H1 (cell line): ENCODE data around the gene SPTSSA. TPM values are rescaled to one million over a fixed set of nuclear protein-coding genes. Genes with fewer than 3 reads are reported as not detected.

ENCODE experiments used
- CTCF ChIA-PET: fragments of 300-600 bp; sonication (Branson Sonifier 250); formaldehyde crosslinking; loops from one replicate; lab custom pipeline; 2021; ENCODE audit not compliant: partially characterized antibody; lab: Charles Lee
- POLR2A ChIA-PET: fragments of 300-600 bp; sonication (Branson Sonifier 250); formaldehyde crosslinking; loops from one replicate; lab custom pipeline; 2021; ENCODE audit warnings: inconsistent platforms; ENCODE audit not compliant: partially characterized antibody; lab: Charles Lee
- DNase-seq, 2 experiments: peaks; one replicate each; pipeline versions ENCODE4 v3.0.0 to v3.0.0-alpha.2; 2010 to 2022; ENCODE audit warnings: low spot score in 2 of 2, low read depth in 1 of 2, mixed read lengths in 1 of 2
- FAIRE-seq: peaks from 2 replicates; lab custom pipeline; 2011; peaks lifted over from hg19 to GRCh38; lab: Jason Lieb, UNC
- H2AFZ ChIP-seq: 2 replicates; pipeline ENCODE4 v1.8.1; 2012; ENCODE audit warnings: low read length, inconsistent platforms
- H2AK5ac ChIP-seq: 2 replicates; pipeline ENCODE4 v1.6.1; 2013; ENCODE audit warnings: low read depth, low read length
- H2BK120ac ChIP-seq: replicated peaks from 2 replicates; pipeline ENCODE3; 2013; ENCODE audit warnings: low read depth, low read length, inconsistent platforms
- H2BK12ac ChIP-seq: 2 replicates; pipeline ENCODE4 v1.6.1; 2013; ENCODE audit warnings: low read depth, low read length
- H2BK15ac ChIP-seq: 2 replicates; pipeline ENCODE4 v1.6.1; 2013; ENCODE audit warnings: low read length
- H2BK20ac ChIP-seq: 2 replicates; pipeline ENCODE4 v1.6.1; 2013; ENCODE audit warnings: low read length
- H2BK5ac ChIP-seq: 2 replicates; pipeline ENCODE4 v1.6.1; 2013; ENCODE audit warnings: low read depth, low read length
- H3K14ac ChIP-seq: 2 replicates; pipeline ENCODE4 v1.6.1; 2013; ENCODE audit warnings: inconsistent platforms; ENCODE audit not compliant: insufficient read length
- H3K18ac ChIP-seq: 2 replicates; pipeline ENCODE4 v1.6.1; 2013; ENCODE audit warnings: low read length; ENCODE audit errors: extremely low read depth
- H3K23ac ChIP-seq: 2 replicates; pipeline ENCODE4 v1.6.1; 2013; ENCODE audit warnings: inconsistent platforms; ENCODE audit not compliant: insufficient read length
- H3K23me2 ChIP-seq: 2 replicates; pipeline ENCODE4 v1.6.1; 2013; ENCODE audit warnings: low read depth, low read length
- H3K27ac ChIP-seq: 2 replicates; pipeline ENCODE4 v1.6.1; 2011; ENCODE audit warnings: low read depth, low read length, inconsistent platforms
- H3K27me3 ChIP-seq, 4 experiments: replicated peaks in 1 of 4; 1 replicate in 1 of 4; 2 replicates in 3 of 4; pipeline versions ENCODE4 v1.6.1 to v1.8.1; 2011 to 2013; ENCODE audit warnings: low read length in 3 of 4, mild to moderate bottlenecking in 3 of 4, inconsistent platforms in 2 of 4, mixed read lengths in 2 of 4, moderate library complexity in 1 of 4; ENCODE audit not compliant: control insufficient read depth in 3 of 4, insufficient read depth in 3 of 4; ENCODE audit errors: extremely low read depth in 1 of 4
- H3K36me3 ChIP-seq, 4 experiments: 2 replicates each; pipeline versions ENCODE4 v1.6.1 to v1.8.1; 2011 to 2013; ENCODE audit warnings: mild to moderate bottlenecking in 4 of 4, low read length in 3 of 4, moderate library complexity in 2 of 4, control low read depth in 1 of 4, inconsistent platforms in 1 of 4; ENCODE audit not compliant: insufficient read depth in 4 of 4, control insufficient read depth in 2 of 4
- H3K4ac ChIP-seq: replicated peaks from 2 replicates; pipeline ENCODE3; 2013; ENCODE audit warnings: low read length, low read depth, mixed read lengths, inconsistent platforms; ENCODE audit not compliant: insufficient read length
- H3K4me1 ChIP-seq, 4 experiments: replicated peaks in 1 of 4; 1 replicate in 1 of 4; 2 replicates in 3 of 4; pipeline versions ENCODE4 v1.6.1 to v1.8.1; 2011 to 2013; ENCODE audit warnings: low read length in 3 of 4, inconsistent platforms in 2 of 4, mixed read lengths in 1 of 4; ENCODE audit not compliant: insufficient read depth in 4 of 4, control insufficient read depth in 3 of 4
- H3K4me2 ChIP-seq, 2 experiments: 2 replicates each; pipeline versions ENCODE4 v1.6.1 to v1.8.1; 2011 to 2013; ENCODE audit warnings: low read depth in 2 of 2, low read length in 2 of 2, control low read depth in 1 of 2, inconsistent platforms in 1 of 2, mild to moderate bottlenecking in 1 of 2; ENCODE audit not compliant: insufficient read depth in 1 of 2
- H3K4me3 ChIP-seq, 4 experiments: fragments of 200-600, 300-600 bp in 1 of 4; sonication (generic), shearing (Covaris generic), sonication (Bioruptor Twin) in 1 of 4; 2 replicates each; pipeline versions ENCODE4 v1.5.1 to v1.8.1; 2011 to 2016; ENCODE audit warnings: low read length in 4 of 4, low read depth in 3 of 4, control low read depth in 2 of 4, inconsistent platforms in 2 of 4, mild to moderate bottlenecking in 2 of 4, mixed read lengths in 1 of 4, moderate library complexity in 1 of 4; ENCODE audit not compliant: insufficient read depth in 2 of 4; ENCODE audit errors: extremely low read depth in 1 of 4
- H3K56ac ChIP-seq: replicated peaks from 2 replicates; pipeline ENCODE3; 2013; ENCODE audit warnings: low read depth, mild to moderate bottlenecking, mixed read lengths, low read length, inconsistent platforms; ENCODE audit not compliant: insufficient read length
- H3K79me1 ChIP-seq: 2 replicates; pipeline ENCODE4 v1.6.1; 2013; ENCODE audit warnings: low read depth, low read length, control low read depth
- H3K79me2 ChIP-seq, 2 experiments: 2 replicates each; pipeline versions ENCODE4 v1.6.1 to v1.8.1; 2012 to 2013; ENCODE audit warnings: low read length in 2 of 2, mild to moderate bottlenecking in 2 of 2, inconsistent platforms in 1 of 2; ENCODE audit not compliant: insufficient read depth in 2 of 2, control insufficient read depth in 1 of 2
- H3K9ac ChIP-seq, 4 experiments: replicated peaks in 1 of 4; 1 replicate in 1 of 4; 2 replicates in 3 of 4; pipeline versions ENCODE4 v1.6.1 to v1.8.1; 2011 to 2013; ENCODE audit warnings: low read depth in 3 of 4, low read length in 3 of 4, control low read depth in 2 of 4, mild to moderate bottlenecking in 2 of 4, moderate library complexity in 2 of 4, inconsistent platforms in 1 of 4; ENCODE audit errors: extremely low read depth in 1 of 4
- H3K9me3 ChIP-seq, 2 experiments: 2 replicates each; pipeline versions ENCODE4 v1.6.1 to v1.8.1; 2012 to 2013; ENCODE audit warnings: mild to moderate bottlenecking in 2 of 2, moderate library complexity in 2 of 2, control low read depth in 1 of 2, inconsistent platforms in 1 of 2, low read depth in 1 of 2, low read length in 1 of 2, mixed read lengths in 1 of 2; ENCODE audit not compliant: insufficient read depth in 2 of 2
- H4K20me1 ChIP-seq, 2 experiments: replicated peaks in 1 of 2; 2 replicates each; pipeline versions ENCODE3 to v1.8.1; 2011 to 2013; ENCODE audit warnings: inconsistent platforms in 2 of 2, low read length in 2 of 2, mild to moderate bottlenecking in 1 of 2; ENCODE audit not compliant: insufficient read depth in 2 of 2, control insufficient read depth in 1 of 2
- H4K5ac ChIP-seq: 2 replicates; pipeline ENCODE4 v1.6.1; 2013; ENCODE audit warnings: low read length, low read depth, mixed read lengths, inconsistent platforms; ENCODE audit not compliant: insufficient read length
- H4K8ac ChIP-seq: 2 replicates; pipeline ENCODE4 v1.8.0; 2013; ENCODE audit warnings: mild to moderate bottlenecking, moderate library complexity, low read length, inconsistent platforms; ENCODE audit not compliant: insufficient read depth; ENCODE audit errors: extremely low read depth
- H4K91ac ChIP-seq: replicated peaks from 2 replicates; pipeline ENCODE3; 2013; ENCODE audit warnings: low read length, mixed read lengths, inconsistent platforms; ENCODE audit not compliant: insufficient read length
- BRCA1 ChIP-seq: IDR thresholded peaks from 2 replicates; pipeline ENCODE4 v1.6.1; 2012; ENCODE audit warnings: low read depth, low read length, improper control_type of control experiment
- CTBP2 ChIP-seq: IDR thresholded peaks from 2 replicates; pipeline ENCODE4 v1.7.0; 2011; ENCODE audit warnings: borderline replicate concordance, mild to moderate bottlenecking, moderate library complexity, mixed read lengths, low read length; ENCODE audit not compliant: insufficient read depth, insufficient read length
- JUND ChIP-seq: IDR thresholded peaks from 2 replicates; pipeline ENCODE4 v1.6.1; 2011; ENCODE audit warnings: mild to moderate bottlenecking, improper control_type of control experiment, low read length
- MAFK ChIP-seq: IDR thresholded peaks from 2 replicates; pipeline ENCODE4 v1.6.1; 2012; ENCODE audit warnings: low read depth, mild to moderate bottlenecking, improper control_type of control experiment, low read length
- SIN3A ChIP-seq, 2 experiments: IDR thresholded peaks in 1 of 2; conservative IDR thresholded peaks in 1 of 2; 2 replicates each; pipeline ENCODE4 v1.6.1; 2011 to 2012; ENCODE audit warnings: low read length in 2 of 2, improper control_type of control experiment in 1 of 2, low read depth in 1 of 2, mild to moderate bottlenecking in 1 of 2
- SIRT6 ChIP-seq: IDR thresholded peaks from one replicate; pipeline ENCODE4 v1.7.1; 2012; ENCODE audit warnings: low read length, inconsistent platforms
- TCF12 ChIP-seq: IDR thresholded peaks from 2 replicates; pipeline ENCODE4 v1.6.1; 2011; ENCODE audit warnings: low read depth, mild to moderate bottlenecking, low read length
- WGBS, 2 experiments: shearing (Covaris generic) in 1 of 2; methylation state at CpG; one replicate each; pipeline versions ENCODE4 v1.1.6 to v1.1.7; 2013 to 2015; ENCODE audit warnings: low lambda C conversion rate in 2 of 2, mixed read lengths in 2 of 2, inconsistent platforms in 1 of 2, low coverage in 1 of 2, missing lambda C conversion rate in 1 of 2; ENCODE audit not compliant: insufficient replicate concordance in 2 of 2, insufficient coverage in 1 of 2, insufficient read length in 1 of 2; ENCODE audit errors: extremely low coverage in 1 of 2, missing lambda C conversion rate in 1 of 2; 5-methylcytosine and 5-hydroxymethylcytosine counted together
- polyA plus RNA-seq, 7 experiments: library from polyadenylated mRNA; depleted of rRNA in 3 of 7; stranded (reverse) in 5 of 7; unstranded in 2 of 7; fragments of >200 nt in 5 of 7; fragments of 200-250 nt in 2 of 7; gene quantifications; 1 replicate in 5 of 7; 2 replicates in 1 of 7; 4 replicates in 1 of 7; pipeline versions ENCODE4 v1.2.1 to v1.2.3, GENCODE V29; 2011 to 2013; ENCODE audit warnings: missing spikeins in 2 of 7, mixed read lengths in 2 of 7
- total RNA-seq: library from RNA; stranded (reverse); fragmentation: NEBNext Ultra II Directional; extraction: Animal tissue kit (Norgen Biotek cat#: 25700); gene quantifications from 2 replicates; pipeline ENCODE4 v1.2.1, GENCODE V29; 2021
- TF ChIP-seq, protein P1 (sequence below): IDR thresholded peaks from 2 replicates; pipeline ENCODE4 v1.6.1; 2011; ENCODE audit warnings: low read length, improper control_type of control experiment
- TF ChIP-seq, protein P2 (sequence below): IDR thresholded peaks from 2 replicates; pipeline ENCODE4 v1.6.1; 2012; ENCODE audit warnings: inconsistent platforms
- TF ChIP-seq, protein P3 (sequence below): IDR thresholded peaks from 2 replicates; pipeline ENCODE4 v1.6.1; 2012; ENCODE audit warnings: low read length, inconsistent platforms

The SPTSSA gene
- total and polyA plus RNA-seq, 2 of the 8 experiments (the other 6 are each of a cell fraction or from before 2014, with no cell fraction given), result 24.9 to 28.5 TPM

DNA sequence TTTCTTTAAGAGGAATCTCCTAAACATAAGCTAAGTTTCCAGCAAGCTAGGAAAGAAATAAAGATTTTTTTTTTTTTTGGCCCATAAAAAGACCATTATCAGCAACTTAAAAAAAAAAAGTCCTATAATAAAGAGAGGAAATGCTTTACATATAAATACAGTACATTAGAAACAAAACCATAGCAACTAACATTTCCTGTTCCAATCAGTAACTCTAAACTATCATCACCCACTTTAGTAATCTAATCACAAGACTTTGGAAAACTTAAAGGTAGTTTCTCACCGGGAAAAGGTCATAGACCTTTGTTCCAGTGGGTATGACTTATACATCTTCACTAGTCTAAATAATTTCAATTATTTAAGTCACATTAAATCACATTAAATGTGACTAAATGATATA is 11.1 kb downstream of the SPTSSA start:
- Histone ChIP-seq H2BK20ac (no peak overlapping the region), H3K36me3 (peaks cover 0 to 11% (median 4%) of the 10 kb centered on the region in 4 experiments; a peak in 4 of 8 replicates), H3K9ac (no peak overlapping the region), H4K8ac (no peak overlapping the region), H3K79me2 (peaks cover 0 to 75% of the 10 kb centered on the region in 2 experiments; a peak in 3 of 4 replicates), H4K5ac (no peak overlapping the region), H2AFZ (no peak overlapping the region), H2BK12ac (no peak overlapping the region), H2BK15ac (no peak overlapping the region), H2BK120ac (no peak overlapping the region), H3K4me3 (no peak overlapping the region), H3K9me3 (no peaks in the 10 kb centered on the region), H3K79me1 (no peaks in the 10 kb centered on the region; the same call in 1 of the 2 replicates), H3K14ac (no peak overlapping the region), H3K4me2 (no peak overlapping the region), H3K27ac (no peak overlapping the region), H3K23me2 (no peaks in the 10 kb centered on the region), H2BK5ac (no peak overlapping the region), H3K4me1 (peaks cover 0 to 2% (median 0%) of the 10 kb centered on the region in 4 experiments; a peak in 1 of 7 replicates), H3K4ac (no peak overlapping the region), H2AK5ac (no peak overlapping the region), H3K18ac (no peak overlapping the region), H4K20me1 (peaks cover 2 to 6% of the 10 kb centered on the region in 2 experiments), H3K27me3 (no peaks in the 10 kb centered on the region), H4K91ac (no peak overlapping the region), H3K23ac (no peak overlapping the region), H3K56ac (no peak overlapping the region)
- DNase-seq, result no peak
- FAIRE-seq, result no peak
- CTCF ChIA-PET, result interaction anchor here (0.5 to 3.7 kb wide), 3 partner anchors 11 to 47 kb away, joined by 3 to 20 read pairs (median 4); no protein-coding TSS in a partner anchor
- WGBS, 2 experiments, result 100% methylated on average over 1 of the region's 1 CpG; no CpG with 5 or more reads in 1 of the 2 experiments
- POLR2A ChIA-PET, result interaction anchor here (1.9 to 7.8 kb wide), 3 partner anchors 8 to 11 kb away, joined by 9 to 40 read pairs (median 11); partner anchors contain the start of gene SPTSSA
- TF ChIP-seq, protein P1, sequence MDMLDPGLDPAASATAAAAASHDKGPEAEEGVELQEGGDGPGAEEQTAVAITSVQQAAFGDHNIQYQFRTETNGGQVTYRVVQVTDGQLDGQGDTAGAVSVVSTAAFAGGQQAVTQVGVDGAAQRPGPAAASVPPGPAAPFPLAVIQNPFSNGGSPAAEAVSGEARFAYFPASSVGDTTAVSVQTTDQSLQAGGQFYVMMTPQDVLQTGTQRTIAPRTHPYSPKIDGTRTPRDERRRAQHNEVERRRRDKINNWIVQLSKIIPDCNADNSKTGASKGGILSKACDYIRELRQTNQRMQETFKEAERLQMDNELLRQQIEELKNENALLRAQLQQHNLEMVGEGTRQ, result no peak
- TF ChIP-seq SIRT6 (no peak), MAFK (no peak), TCF12 (no peak), JUND (no peak), SIN3A (conservative IDR thresholded peaks at IDR 0.05 in 1 of 2, IDR thresholded peaks at IDR 0.05 in 1 of 2; ENCODE audit: low read depth in 1 of 2, low read length in 2 of 2) (no peak), CTBP2 (no peak), BRCA1 (no peak)
- TF ChIP-seq, protein P2, sequence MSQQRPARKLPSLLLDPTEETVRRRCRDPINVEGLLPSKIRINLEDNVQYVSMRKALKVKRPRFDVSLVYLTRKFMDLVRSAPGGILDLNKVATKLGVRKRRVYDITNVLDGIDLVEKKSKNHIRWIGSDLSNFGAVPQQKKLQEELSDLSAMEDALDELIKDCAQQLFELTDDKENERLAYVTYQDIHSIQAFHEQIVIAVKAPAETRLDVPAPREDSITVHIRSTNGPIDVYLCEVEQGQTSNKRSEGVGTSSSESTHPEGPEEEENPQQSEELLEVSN, result no peak
- TF ChIP-seq, protein P3, sequence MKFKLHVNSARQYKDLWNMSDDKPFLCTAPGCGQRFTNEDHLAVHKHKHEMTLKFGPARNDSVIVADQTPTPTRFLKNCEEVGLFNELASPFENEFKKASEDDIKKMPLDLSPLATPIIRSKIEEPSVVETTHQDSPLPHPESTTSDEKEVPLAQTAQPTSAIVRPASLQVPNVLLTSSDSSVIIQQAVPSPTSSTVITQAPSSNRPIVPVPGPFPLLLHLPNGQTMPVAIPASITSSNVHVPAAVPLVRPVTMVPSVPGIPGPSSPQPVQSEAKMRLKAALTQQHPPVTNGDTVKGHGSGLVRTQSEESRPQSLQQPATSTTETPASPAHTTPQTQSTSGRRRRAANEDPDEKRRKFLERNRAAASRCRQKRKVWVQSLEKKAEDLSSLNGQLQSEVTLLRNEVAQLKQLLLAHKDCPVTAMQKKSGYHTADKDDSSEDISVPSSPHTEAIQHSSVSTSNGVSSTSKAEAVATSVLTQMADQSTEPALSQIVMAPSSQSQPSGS, result no peak
